IPS-NIHi11 (cell line): ENCODE results near the gene FAM229A.
A peak's percentile ranks its signal among the peaks of the same experiment; 100 is the strongest.
"Not testable (repeated sequence)": the region's sequence is repeated elsewhere in the genome, so short reads cannot be mapped to it uniquely, and the experiment has no call there.

Experiments
- DNase-seq: peaks from one replicate; pipeline ENCODE4 v3.0.0; 2012; ENCODE audit warnings: mixed read lengths, low spot score

The FAM229A gene, protein sequence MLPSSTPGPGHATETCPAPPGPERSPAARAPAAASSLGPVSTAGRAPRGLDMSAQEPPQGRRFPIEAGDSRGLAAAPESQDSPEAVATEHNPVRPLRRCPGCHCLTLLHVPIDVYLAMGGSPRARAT

GRCh38 chr1:32362474-32363313 is at the start of gene FAM229A, which contains the start of gene TSSK3:
TSS of gene FAM229A (minus strand) at chr1:32362485. CDS start at chr1:32362091, 394 bp downstream.
TSS of gene TSSK3 (plus strand) at chr1:32362539. CDS start at chr1:32362702, 163 bp downstream.
- DNase-seq, result no peak

- DNase-seq, result no peak
Measured at GRCh38 chr1:32411261-32411660, 49.0 kb upstream of the FAM229A start.

DNA sequence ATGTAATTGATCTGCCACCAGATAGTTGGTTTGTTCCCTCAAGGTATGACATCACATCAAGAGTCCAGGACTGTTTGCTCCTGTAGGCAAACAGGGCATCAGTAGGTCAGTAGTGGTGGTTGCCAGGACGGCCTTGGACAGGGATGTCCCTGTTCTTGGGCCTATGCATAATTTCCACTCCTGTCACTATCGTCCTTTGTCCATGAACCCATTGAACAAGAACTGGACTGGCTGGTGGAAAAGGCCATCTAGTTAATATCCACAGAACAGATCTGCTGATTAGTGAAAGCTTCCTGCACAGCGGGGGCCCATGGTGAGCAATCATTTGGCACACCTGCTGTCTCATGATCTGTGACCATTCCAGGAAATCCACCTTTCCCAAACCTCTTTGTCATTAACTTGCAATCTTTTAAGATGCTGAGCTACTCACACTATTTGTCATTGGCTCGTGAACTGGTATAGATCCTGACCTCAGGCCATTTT is 44.4 kb upstream of the FAM229A start:
- DNase-seq, result no peak

DNA sequence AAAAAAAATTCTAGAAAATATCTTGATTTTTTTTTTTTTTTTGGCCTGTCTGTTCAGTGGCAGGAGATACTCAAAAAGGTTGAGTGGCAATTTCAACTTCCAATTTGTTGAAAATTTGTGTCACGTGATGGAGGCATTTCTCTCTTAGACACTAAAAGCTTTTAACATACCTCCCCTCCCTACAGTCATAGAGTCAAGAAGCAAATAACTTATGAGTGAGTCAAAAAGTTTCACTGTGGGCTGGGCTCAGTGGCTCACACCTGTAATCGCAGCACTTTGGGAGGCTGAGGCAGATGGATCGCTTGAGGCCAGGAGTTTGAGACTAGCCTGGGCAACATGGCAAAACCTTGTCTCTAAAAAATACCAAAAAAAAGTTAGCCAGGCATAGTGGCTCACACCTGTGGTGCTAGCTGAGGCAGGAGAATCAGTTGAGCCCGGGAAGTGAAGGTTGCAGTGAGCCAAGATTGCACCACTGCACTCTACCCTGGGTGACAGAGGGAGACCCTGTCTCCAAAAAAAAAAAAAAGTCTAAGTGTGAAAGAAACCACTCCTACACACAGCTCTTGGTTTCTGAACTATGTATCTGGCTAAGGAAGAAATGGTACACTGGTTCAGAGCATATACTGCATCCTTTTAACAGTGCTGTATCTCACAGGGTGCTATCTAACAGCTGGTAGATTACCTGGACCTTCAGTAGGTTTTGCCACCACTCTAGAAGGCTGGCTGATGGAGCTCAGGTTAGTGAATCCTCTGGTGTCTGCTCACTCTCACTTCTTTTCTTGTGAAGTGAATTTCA is 43.6 kb upstream of the FAM229A start:
- no peak for DNase-seq

GRCh38 chr1:32404946-32405345 is 42.7 kb upstream of the FAM229A start:
- DNase-seq, result no peak

- peak; percentile 93 for DNase-seq
Measured at GRCh38 chr1:32400876-32401631, 38.8 kb upstream of the FAM229A start.

DNA sequence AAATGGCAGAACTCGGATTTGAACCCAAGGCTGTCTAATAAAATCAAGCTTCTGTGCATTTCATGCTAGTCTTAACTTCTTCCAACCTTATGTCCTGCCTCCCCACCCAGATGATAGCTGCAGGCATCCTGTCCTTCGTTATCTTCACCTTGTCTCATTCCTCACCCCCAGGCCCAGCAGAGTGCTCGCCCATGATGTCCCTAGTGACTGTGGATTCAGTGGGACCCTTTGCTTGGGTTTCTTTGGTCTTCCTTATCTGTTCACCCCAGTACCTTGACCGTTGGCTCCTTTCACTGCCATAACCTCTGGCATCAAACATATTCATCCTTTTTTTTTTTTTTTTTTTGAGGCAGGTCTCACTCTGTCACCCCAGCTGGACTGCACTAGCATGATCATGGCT is 37.6 kb upstream of the FAM229A start:
- no peak for DNase-seq

DNA sequence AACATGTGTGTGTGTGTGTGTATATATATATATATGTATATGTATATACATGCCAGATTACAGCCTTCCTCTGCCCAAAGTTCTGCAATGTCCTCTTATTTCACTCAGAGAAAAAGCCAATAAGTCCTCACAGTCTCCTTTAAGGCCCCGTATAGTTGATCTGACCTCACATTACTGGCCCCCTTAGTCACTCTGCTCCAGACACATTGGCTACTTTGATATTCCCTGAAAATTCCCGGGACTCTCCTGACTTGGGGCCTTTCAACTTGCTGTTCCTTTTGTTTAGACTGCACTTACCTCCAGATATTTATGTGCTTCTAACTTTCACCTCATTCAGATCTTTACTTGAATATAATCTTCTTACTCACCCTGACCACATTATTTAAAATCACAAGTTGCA is 36.1 kb upstream of the FAM229A start:
- DNase-seq, result no peak

GRCh38 chr1:32396524-32396923 is 34.2 kb upstream of the FAM229A start:
- not testable (repeated sequence) for DNase-seq

GRCh38 chr1:32394890-32395432 is 32.7 kb upstream of the FAM229A start:
- peak; percentile 46 for DNase-seq

DNA sequence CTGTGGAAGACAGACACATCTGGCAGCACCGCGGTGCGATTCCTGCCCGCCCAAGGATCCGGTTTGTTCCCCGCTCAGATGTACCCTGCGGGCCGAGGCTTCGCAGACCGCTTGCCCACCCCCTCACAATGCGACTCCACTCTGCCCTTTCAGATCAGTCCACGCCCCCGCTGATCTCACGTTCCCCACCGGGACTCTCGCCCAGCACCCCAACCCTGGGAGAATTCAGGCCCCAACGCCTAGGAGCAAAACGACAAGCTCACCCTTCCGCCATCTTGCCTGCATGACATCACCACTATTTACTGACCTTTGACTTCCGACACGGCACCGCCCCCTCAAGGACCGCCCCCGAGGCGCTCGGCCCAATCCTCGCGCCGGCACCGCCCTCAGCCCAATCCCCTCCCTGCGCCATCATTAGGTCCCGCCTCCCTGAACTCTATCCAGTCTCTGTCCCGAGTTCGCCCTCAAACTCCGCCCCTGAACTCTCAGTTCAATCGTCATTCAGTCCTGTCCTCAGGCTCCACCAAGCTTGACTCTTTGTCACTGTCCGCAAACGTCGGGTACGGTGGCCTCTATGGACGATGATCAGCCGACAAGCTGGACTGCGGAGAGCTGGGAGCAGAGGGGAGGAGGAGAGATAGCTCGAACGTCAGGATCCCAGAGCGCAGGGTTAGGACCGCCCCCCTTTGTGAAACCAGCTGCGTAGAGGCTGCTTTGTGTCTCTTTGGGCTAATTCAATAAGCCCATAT is 32.0 kb upstream of the FAM229A start, which contains the start of gene BSDC1:
BSDC1 (minus strand) TSS at position 301 of the 749 bp plus-strand sequence; CDS start at position 274, 27 bp downstream.
- peak; percentile 97 for DNase-seq

- DNase-seq, result peak; percentile 58
Measured at GRCh38 chr1:32393832-32394140, 31.5 kb upstream of the FAM229A start.

DNA sequence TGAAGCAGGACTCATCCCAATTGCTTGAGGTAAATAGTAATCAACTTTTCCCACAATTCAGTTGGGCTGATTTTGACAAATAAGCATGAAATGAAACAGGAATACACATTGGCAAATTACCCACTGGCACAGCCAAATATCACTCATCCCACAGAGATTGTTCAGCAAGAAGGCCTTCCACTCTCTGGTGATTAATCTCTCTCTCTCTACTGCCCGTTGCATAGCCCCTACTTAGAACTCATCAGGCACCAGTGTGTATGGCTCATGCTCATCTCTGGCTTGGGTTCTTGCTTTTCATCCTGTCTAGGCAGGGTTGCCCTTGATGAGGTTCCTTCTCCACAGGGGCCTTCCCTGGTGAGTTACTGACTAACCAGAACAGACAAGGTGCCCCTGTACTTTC is 30.9 kb upstream of the FAM229A start:
- DNase-seq, result no peak

- no peak for DNase-seq
Measured at GRCh38 chr1:32392325-32392724, 30.0 kb upstream of the FAM229A start.

GRCh38 chr1:32390904-32391870 is 28.9 kb upstream of the FAM229A start:
- no peak for DNase-seq

DNA sequence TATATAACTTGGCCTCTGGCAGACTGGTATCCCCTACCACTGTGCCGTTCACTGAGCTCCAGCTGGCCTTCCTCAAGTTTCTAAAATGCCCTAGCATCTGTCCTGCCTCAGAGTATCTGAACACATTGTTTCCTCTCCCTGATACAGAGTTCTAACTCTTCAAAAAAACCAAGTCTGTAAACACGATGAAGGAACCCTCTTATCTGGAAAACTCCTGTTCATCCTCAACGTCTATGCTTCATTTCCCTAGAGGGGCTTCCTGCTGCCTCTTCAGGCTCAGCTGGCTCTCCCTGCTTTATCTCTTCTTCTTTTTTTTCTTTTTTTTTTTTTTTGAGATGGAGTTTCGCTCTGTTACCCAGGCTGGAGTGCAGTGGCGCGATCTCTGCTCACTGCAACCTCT is 26.4 kb upstream of the FAM229A start:
- DNase-seq, result no peak

- no peak for DNase-seq
Measured at GRCh38 chr1:32386676-32387392, 24.5 kb upstream of the FAM229A start.

DNA sequence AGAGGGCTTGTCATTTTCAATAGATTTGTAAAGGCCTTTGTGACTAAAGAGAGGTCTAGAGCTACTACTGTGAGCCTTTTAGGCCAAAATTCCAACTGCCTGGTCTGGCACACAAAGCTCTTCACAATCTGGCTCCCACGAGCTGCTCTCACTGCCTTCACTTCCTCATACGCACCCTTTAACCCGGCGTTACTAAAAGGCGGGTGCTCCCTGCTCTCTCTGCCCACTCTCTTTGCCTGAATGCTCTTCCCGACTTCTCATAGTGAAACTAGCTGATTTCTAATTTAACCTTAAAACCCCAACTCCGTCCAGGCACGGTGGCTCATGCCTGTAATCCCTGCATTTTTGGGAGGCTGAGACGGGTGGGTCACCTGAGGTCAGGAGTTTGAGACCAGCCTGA is 17.8 kb upstream of the FAM229A start:
- no peak for DNase-seq
